Breast epithelium (tissue), 4 donors: ENCODE data around the gene YY2. TPM values are rescaled to one million over a fixed set of nuclear protein-coding genes. Genes with fewer than 3 reads are reported as not detected.

Source experiments
- DNase-seq, 2 donors: peaks; one replicate each; pipeline ENCODE4 v3.0.0-alpha.2; 2019; ENCODE audit warnings: low spot score in 2 of 2
- H3K27ac ChIP-seq, 2 donors: fragments of 200-600 bp; sonication (generic) in 1 of 2; one replicate each; pipeline ENCODE4 v1.5.1; 2016 to 2019; ENCODE audit warnings: mild to moderate bottlenecking in 1 of 2
- H3K27me3 ChIP-seq, 2 donors: fragments of 200-600 bp; sonication (generic) in 1 of 2; one replicate each; pipeline versions ENCODE4 v1.5.1 to v1.6.0; 2017 to 2019; ENCODE audit warnings: control low read depth in 1 of 2, mild to moderate bottlenecking in 1 of 2
- H3K36me3 ChIP-seq: fragments of 200-600 bp; one replicate; pipeline ENCODE4 v1.5.1; 2019
- H3K4me1 ChIP-seq, 2 donors: fragments of 200-600 bp; sonication (generic); one replicate each; pipeline ENCODE4 v1.5.1; 2016 to 2019; ENCODE audit warnings: control low read depth in 1 of 2
- H3K4me3 ChIP-seq, 3 donors: fragments of 200-600 bp; sonication (generic); 1 replicate in 2 of 3; 2 replicates in 1 of 3; pipeline ENCODE4 v1.5.1; 2016 to 2019; ENCODE audit warnings: mild to moderate bottlenecking in 3 of 3, moderate library complexity in 2 of 3
- H3K9me3 ChIP-seq, 2 donors: fragments of 200-600 bp; sonication (generic) in 1 of 2; one replicate each; pipeline ENCODE4 v1.5.1; 2016 to 2019; ENCODE audit warnings: control low read depth in 1 of 2
- POLR2A ChIP-seq: fragments of 450-650 bp; IDR thresholded peaks from one replicate; pipeline ENCODE4 v1.6.1; 2016; ENCODE audit warnings: antibody characterized with exemption, mild to moderate bottlenecking, moderate library complexity
- POLR2AphosphoS5 ChIP-seq, 3 donors: sonication (generic); formaldehyde crosslinking; IDR thresholded peaks; one replicate each; pipeline ENCODE4 v1.6.1; 2017; ENCODE audit warnings: antibody characterized with exemption in 3 of 3
- intact Hi-C: fragments of 100-400 bp; cut with DNase I; formaldehyde crosslinking; loops from one replicate; pipeline ENCODE4 v1.15.1; 2023; ENCODE audit warnings: low total_unique reads
- total RNA-seq, 3 donors: library from RNA; depleted of rRNA; stranded (reverse); fragments of >200 nt; gene quantifications; one replicate each; pipeline ENCODE4 v1.1.0, GENCODE V29; 2016
- TF ChIP-seq, protein P1 (sequence below), 3 donors: fragments of 450-650 bp; IDR thresholded peaks; one replicate each; pipeline ENCODE4 v1.5.1; 2016 to 2017; ENCODE audit warnings: antibody characterized with exemption in 3 of 3, mild to moderate bottlenecking in 3 of 3, moderate library complexity in 3 of 3

YY2 gene
- total RNA-seq, 3 donors from 2014 or later = 3.5 to 5.0 (median 3.6) TPM

DNA sequence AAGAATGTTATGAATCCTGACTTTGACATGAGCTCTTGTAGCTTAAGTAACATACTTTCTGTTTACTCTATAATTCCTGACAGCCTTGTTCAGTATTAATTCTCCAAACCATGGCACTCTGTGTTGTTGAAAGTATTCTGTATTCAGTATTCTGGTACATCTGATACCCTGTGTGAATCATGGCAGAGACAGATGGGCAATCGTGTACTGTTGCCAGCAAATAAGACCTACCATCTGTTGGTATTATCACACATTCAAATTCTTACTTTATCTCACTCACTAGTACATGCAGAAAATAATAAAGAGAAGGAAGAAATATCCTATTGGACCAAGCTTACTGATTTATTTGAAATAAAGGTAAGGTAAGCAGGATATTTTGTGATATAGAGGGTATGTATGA lies 8.4 kb upstream of the YY2 start:
- Histone ChIP-seq H3K4me3 (no peak overlapping the region), H3K9me3 (no peaks in the 10 kb centered on the region), H3K27ac (no peak overlapping the region), H3K4me1 (no peaks in the 10 kb centered on the region), H3K27me3 (peaks cover 0 to 6% of the 10 kb centered on the region in 2 donors), H3K36me3 (no peaks in the 10 kb centered on the region)
- no peak for TF ChIP-seq POLR2AphosphoS5 (IDR thresholded peaks at IDR 0.05)
- no peak for TF ChIP-seq POLR2A
- TF ChIP-seq, protein P1, sequence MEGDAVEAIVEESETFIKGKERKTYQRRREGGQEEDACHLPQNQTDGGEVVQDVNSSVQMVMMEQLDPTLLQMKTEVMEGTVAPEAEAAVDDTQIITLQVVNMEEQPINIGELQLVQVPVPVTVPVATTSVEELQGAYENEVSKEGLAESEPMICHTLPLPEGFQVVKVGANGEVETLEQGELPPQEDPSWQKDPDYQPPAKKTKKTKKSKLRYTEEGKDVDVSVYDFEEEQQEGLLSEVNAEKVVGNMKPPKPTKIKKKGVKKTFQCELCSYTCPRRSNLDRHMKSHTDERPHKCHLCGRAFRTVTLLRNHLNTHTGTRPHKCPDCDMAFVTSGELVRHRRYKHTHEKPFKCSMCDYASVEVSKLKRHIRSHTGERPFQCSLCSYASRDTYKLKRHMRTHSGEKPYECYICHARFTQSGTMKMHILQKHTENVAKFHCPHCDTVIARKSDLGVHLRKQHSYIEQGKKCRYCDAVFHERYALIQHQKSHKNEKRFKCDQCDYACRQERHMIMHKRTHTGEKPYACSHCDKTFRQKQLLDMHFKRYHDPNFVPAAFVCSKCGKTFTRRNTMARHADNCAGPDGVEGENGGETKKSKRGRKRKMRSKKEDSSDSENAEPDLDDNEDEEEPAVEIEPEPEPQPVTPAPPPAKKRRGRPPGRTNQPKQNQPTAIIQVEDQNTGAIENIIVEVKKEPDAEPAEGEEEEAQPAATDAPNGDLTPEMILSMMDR (IDR thresholded peaks at IDR 0.05) = no peak
- no peak for DNase-seq
- intact Hi-C loops = no loop called here

DNA sequence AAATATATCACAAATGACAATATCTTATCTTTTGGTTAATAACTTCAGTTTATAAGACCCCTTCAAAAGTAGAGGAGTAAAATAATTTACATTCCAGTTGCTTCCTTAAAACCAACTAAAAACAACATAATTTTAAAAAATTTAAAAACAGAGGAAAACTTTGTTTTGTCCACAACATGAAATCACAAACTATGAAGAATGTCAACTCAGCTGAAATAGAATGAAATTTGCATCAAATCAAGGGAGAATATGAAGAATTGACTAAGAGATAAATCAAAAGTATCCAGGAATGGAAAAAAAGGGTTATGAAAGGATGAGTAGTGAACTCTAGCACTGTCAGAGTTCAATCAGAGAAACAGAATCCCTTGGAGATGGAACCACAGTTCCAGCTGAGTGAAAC lies 2.2 kb upstream of the YY2 start:
- no peaks in the 10 kb centered on the region for H3K27me3 ChIP-seq
- no peaks in the 10 kb centered on the region for H3K36me3 ChIP-seq
- no peak for DNase-seq
- no peaks in the 10 kb centered on the region for H3K4me1 ChIP-seq
- H3K4me3 ChIP-seq = no peak overlapping the region
- TF ChIP-seq, protein P1 (IDR thresholded peaks at IDR 0.05) = no peak
- TF ChIP-seq POLR2AphosphoS5 (IDR thresholded peaks at IDR 0.05) (no peak), POLR2A (no peak)
- intact Hi-C loops = no loop called here
- H3K9me3 ChIP-seq = peaks cover 0 to 5% of the 10 kb centered on the region in 2 donors
- no peak overlapping the region for H3K27ac ChIP-seq

DNA sequence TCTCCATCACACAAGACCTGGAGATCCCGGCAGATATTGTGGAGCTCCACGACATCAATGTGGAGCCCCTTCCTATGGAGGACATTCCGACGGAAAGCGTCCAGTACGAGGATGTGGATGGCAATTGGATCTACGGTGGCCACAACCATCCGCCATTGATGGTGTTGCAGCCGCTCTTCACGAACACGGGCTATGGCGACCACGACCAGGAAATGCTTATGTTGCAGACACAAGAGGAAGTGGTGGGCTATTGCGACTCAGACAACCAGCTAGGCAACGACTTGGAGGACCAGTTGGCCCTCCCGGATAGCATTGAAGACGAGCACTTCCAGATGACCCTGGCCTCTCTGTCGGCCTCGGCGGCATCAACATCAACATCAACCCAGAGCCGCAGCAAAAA lies 717 bp downstream of the YY2 start:
- no peaks in the 10 kb centered on the region for H3K36me3 ChIP-seq
- no peak for TF ChIP-seq POLR2A
- TF ChIP-seq POLR2AphosphoS5 (IDR thresholded peaks at IDR 0.05) = no peak
- TF ChIP-seq, protein P1 (IDR thresholded peaks at IDR 0.05) = no peak
- no peak overlapping the region for H3K4me3 ChIP-seq
- DNase-seq = no peak
- no peak overlapping the region for H3K27ac ChIP-seq
- intact Hi-C loops = no loop called here
- H3K9me3 ChIP-seq = peaks cover 0 to 5% of the 10 kb centered on the region in 2 donors
- H3K27me3 ChIP-seq = no peaks in the 10 kb centered on the region
- H3K4me1 ChIP-seq = no peaks in the 10 kb centered on the region

DNA sequence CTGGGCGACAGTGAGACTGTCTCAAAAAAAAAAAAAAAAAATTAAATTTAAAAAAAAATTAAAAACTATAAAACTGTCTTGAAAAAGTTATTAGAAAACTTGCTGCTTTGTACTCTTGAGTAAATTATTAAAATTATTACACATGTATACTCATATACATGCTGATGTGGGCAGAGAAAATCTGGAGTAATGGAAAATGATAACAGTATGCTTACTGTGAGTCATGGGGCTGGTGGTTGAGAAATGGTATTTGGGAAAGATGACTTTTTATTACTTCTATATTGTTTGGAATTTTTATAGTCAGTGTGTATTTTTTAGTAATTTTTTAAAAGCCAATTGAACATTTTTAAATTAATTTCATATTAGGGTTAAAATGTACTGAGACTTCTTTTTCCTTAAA lies 7.5 kb downstream of the YY2 start:
- Histone ChIP-seq H3K4me1 (no peaks in the 10 kb centered on the region), H3K27me3 (no peaks in the 10 kb centered on the region), H3K27ac (no peak overlapping the region), H3K9me3 (no peaks in the 10 kb centered on the region), H3K36me3 (no peaks in the 10 kb centered on the region), H3K4me3 (no peak overlapping the region)
- TF ChIP-seq POLR2AphosphoS5 (IDR thresholded peaks at IDR 0.05) = no peak
- no peak for TF ChIP-seq POLR2A
- TF ChIP-seq, protein P1 (IDR thresholded peaks at IDR 0.05) = no peak
- DNase-seq = no peak
- intact Hi-C loops = no loop called here

DNA sequence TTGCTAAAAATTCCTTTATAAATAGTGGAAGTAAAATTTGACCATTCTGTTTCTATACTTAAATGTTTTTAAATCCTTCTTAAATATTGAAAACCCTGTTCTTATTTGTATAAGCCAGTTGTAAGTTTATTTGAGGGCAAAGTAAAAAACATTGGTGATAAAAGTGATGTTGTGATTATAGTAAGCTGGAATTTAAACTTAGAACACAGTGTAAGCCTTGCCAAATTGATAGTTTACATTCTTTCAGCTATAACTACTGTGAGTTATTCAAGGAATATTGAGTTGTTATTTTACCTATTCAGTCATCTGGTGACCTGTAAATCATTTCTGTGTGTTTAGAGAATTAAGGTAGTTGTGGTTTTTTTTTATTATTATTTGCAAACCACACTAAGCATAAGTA lies 9.6 kb downstream of the YY2 start:
- Histone ChIP-seq H3K27ac (no peak overlapping the region), H3K27me3 (no peaks in the 10 kb centered on the region), H3K9me3 (no peaks in the 10 kb centered on the region), H3K4me1 (no peaks in the 10 kb centered on the region), H3K4me3 (no peak overlapping the region), H3K36me3 (no peaks in the 10 kb centered on the region)
- no peak for DNase-seq
- TF ChIP-seq POLR2AphosphoS5 (IDR thresholded peaks at IDR 0.05) (no peak), POLR2A (no peak)
- TF ChIP-seq, protein P1 (IDR thresholded peaks at IDR 0.05) = no peak
- intact Hi-C loops = no loop called here
